Hepatic stellate cell (primary cell): Measurements from ENCODE around the gene H19.

Source experiments
- DNase-seq: peaks from one replicate; pipeline ENCODE4 v3.0.0; 2011; ENCODE audit warnings: low spot score

The H19 gene

GRCh38 chr11:1997755-1998154 lies at the start of gene H19:
TSS of gene H19 (minus strand) at chr11:1997842.
- no peak for DNase-seq

- no peak for DNase-seq
Measured at GRCh38 chr11:2041963-2042362, 44.3 kb upstream of the H19 start.

GRCh38 chr11:2041153-2041552 lies 43.5 kb upstream of the H19 start:
- DNase-seq = no peak

- DNase-seq = no peak
Measured at GRCh38 chr11:2039198-2039759, 41.6 kb upstream of the H19 start.

- no peak for DNase-seq
Measured at GRCh38 chr11:2036863-2037486, 39.3 kb upstream of the H19 start.

- no peak for DNase-seq
Measured at GRCh38 chr11:2035382-2035781, 37.7 kb upstream of the H19 start.

GRCh38 chr11:2031058-2031457 lies 33.4 kb upstream of the H19 start:
- no peak for DNase-seq

- DNase-seq = no peak
Measured at GRCh38 chr11:2027708-2028107, 30.1 kb upstream of the H19 start.

- no peak for DNase-seq
Measured at GRCh38 chr11:2015025-2015424, 17.4 kb upstream of the H19 start.

- DNase-seq = no peak
Measured at GRCh38 chr11:2012440-2012839, 14.8 kb upstream of the H19 start.

GRCh38 chr11:2004466-2004865 lies 6.8 kb upstream of the H19 start:
- DNase-seq = no peak

GRCh38 chr11:2002807-2003206 lies 5.2 kb upstream of the H19 start:
- no peak for DNase-seq

- no peak for DNase-seq
Measured at GRCh38 chr11:2002042-2002776, 4.6 kb upstream of the H19 start.

- DNase-seq = no peak
Measured at GRCh38 chr11:1998861-1999260, 1.2 kb upstream of the H19 start.

GRCh38 chr11:1998290-1998689 lies 648 bp upstream of the H19 start:
- DNase-seq = no peak

GRCh38 chr11:1994121-1994520 lies 3.5 kb downstream of the H19 start:
- DNase-seq = no peak

- no peak for DNase-seq
Measured at GRCh38 chr11:1992111-1992510, 5.5 kb downstream of the H19 start.

GRCh38 chr11:1990872-1991578 lies 6.6 kb downstream of the H19 start:
- no peak for DNase-seq

- no peak for DNase-seq
Measured at GRCh38 chr11:1989953-1990352, 7.7 kb downstream of the H19 start.

- DNase-seq = no peak
Measured at GRCh38 chr11:1988667-1989317, 8.8 kb downstream of the H19 start.

GRCh38 chr11:1988174-1988573 lies 9.5 kb downstream of the H19 start:
- no peak for DNase-seq

- DNase-seq = no peak
Measured at GRCh38 chr11:1987024-1987423, 10.6 kb downstream of the H19 start.

GRCh38 chr11:1983601-1983961 lies 14.1 kb downstream of the H19 start:
- no peak for DNase-seq
